ENCODE data around the gene SNAP29.
"Not testable (repeated sequence)": the region's sequence is repeated elsewhere in the genome, so short reads cannot be mapped to it uniquely, and the experiment has no call there.

The SNAP29 gene

DNA sequence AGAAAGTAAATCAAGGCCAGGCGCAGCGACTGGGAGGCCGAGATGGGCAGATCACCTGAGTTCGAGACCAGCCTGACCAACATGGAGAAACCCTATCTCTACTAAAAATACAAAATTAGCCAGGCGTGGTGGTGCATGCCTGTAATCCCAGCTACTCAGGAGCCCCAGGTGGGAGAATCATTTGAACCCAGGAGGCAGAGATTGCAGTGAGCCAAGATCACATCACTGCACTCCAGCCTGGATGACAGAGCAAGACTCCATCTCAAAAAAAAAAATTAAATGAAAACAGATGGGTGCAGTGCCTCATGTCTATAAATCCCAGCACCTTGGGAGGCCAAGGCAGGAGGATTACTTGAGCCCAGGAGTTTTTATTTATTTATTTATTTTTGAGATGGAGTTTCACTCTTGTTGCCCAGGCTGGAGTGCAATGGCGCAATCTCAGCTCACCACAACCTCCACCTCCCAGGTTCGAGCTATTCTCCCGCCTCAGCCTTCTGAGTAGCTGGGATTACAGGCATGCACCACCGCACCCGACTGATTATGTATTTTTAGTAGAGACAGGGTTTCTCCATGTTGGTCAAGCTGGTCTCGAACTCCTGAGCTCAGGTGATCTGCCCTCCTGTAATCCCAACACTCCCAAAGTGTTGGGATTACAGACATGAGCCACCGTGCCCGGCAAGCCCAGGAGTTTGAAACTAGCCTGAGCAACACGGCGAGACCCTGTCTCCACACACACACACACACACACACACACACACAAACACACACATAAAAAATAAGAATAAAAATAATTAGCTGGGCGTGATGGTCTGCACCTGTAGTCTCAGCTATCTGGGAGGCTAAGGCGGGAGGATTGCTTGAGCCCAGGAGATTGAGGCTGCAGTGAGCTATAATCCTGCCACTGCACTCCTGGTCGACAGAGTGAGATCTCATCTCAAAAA is 42.6 kb downstream of the SNAP29 start:
- not testable (repeated sequence) for DNase-seq (ENCODE audit: low read depth in 3 of 3)

DNA sequence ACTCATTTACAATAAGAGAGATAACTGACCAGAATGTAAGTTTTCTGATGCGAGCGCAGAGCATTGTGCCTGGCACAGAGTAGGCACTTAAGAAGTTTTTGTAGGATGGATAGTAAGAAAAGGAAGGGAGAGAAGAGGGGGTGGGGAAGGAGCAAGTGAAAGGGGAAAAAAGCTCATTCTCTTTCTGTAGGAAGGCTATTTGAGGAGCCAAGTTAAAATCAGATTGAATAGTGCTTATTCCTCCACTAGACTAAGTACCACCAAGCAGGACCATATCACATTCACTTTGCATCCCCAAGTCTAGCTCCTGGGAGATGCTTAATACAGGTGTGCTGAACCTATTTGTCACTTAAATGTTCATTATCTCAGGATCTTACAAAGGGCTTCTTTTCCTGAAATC is 44.3 kb downstream of the SNAP29 start:
- DNase-seq (ENCODE audit: low read depth in 3 of 3), result no peak

DNA sequence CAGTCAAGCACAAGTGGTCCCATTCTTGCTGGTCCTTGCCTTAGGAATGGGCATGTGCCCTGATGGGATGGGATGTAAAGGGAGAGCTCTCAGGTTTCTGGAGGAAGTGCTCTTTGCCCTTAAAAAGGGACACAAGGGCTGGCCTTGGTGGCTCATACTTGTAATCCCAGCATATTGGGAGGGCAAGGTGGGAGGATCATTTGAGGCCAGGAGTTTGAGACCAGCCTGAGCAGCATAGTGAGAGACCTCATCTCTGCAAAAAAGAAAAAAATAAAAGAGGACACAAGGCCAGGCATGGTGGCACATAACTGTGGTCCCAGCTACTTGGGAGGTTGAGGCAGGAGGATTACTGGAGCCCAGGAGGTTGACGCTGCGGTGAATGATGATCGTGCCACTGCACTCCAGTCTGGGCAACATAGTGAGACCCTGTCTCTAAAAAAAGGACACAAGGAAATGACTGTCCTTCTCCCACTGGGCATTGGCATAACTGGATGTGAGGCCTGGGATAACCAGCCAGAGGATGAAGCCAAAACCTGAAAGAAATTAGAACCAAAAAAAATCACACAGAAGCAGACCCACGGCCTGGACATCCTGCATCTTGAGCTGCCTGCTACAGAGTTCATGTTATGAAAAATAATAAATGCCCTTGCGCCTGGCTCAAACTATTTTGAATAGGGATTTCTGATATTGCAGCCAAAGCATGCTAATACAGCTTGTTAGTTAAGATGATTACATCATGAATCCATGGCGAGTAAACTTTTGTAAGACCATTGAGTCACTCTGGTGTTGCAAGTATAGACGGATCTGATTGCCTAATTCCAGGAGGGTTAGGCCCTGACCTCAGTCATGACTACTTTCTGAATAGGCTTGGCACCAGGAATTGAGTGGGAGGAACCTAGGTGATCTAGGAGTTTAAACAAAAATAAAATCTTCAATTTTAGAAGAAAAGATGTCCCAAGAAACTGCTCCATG is 45.5 kb downstream of the SNAP29 start:
- no peak for DNase-seq (ENCODE audit: low read depth in 3 of 3)

DNA sequence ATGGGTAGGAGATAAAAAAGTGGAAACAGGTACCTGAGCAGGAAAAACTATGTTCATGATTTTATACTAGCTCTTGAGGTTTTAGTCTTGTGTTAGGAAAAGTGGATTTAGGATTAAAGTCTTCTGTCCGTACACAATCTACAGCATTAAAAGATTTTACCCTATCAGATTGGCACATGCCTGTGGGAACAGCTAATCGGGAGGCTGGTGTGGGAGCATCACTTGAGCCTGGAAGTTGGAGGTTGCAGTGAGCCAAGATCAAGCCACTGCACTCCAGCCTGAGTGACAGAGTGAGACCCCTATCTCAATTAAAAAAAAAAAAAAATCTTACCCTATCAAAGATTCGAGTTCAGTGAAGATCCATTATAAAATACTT is 46.2 kb downstream of the SNAP29 start:
- DNase-seq (ENCODE audit: low read depth in 3 of 3), result no peak

DNA sequence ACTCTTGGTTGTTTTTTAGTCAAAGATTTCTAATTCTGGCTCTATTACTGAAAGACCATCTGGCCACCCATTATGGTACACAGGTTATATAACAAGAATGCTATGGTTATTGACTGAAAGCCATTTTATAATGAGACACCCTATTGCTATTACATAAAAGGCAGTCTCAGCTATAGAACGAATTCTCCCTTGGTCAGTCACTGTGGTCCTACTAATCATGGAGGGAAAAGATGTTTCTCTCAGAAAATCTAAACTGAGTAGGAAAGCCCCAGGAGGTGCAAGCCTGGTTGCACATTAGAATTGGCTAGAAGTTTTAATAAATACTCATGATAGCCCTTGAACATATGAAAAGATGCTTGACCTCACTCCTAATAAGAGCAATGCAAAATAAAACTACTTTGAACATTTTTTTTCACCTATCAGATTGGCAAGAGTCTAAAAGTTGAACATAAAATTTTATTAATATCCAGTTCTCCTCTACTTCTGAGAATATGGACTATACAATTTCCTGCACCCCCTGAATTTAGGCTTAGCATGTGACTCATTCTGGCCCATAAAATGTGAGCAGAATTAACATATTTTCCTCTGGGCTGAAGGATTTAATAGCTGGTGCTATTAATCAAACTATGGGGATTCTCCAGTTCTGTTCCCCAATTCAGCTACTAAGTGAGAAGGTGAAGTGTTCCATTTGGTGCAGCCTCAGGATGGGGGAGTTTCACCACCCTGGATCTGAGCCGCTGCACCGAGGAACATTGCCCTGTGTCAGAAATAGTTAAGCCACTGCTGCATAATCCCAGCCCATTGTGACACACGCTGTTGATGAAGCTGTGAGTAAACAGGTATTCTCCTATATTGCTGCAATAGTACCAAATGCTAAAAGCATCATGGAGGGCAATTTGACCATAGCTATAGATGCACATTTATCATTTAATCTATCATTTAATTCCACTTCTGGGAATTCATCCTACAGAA is 46.9 kb downstream of the SNAP29 start:
- no peak for DNase-seq (ENCODE audit: low read depth in 3 of 3)

DNA sequence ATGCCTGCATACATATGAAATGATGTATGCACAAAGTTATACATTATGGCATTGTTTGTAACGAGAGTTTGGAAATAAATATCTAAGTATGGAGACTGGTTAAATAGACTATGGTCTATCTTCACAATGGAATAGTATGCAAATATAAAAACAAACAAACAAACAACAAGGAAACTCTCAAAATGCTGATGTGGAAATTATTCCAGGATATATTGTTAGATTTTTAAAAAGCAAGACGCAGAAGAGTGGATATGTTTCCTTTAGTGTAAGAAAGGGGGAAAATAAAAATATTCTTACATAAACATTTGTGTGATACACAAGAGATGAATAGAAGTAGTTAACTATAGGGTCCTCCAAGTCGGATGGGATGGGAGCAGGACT is 47.6 kb downstream of the SNAP29 start:
- DNase-seq (ENCODE audit: low read depth in 3 of 3), result no peak

DNA sequence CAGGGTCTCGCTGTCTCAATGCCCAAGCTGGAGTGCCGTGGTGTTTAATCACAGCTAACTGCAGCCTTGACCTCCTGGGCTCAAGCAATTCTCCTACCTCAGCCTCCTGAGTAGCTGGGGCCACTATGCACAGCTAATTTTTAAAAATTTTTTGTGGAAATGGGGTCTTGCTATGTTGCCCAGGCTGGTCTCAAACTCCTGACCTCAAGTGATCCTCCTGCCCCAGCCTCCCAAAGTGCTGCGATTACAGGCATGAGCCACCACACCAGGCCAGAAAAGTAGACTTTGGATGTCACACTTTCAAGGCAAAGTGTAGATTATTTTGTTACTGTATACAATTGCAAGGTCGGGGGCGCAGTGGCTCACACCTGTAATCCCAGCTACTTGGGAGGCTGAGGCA is 49.9 kb downstream of the SNAP29 start:
- not testable (repeated sequence) for DNase-seq (ENCODE audit: low read depth in 3 of 3)

DNA sequence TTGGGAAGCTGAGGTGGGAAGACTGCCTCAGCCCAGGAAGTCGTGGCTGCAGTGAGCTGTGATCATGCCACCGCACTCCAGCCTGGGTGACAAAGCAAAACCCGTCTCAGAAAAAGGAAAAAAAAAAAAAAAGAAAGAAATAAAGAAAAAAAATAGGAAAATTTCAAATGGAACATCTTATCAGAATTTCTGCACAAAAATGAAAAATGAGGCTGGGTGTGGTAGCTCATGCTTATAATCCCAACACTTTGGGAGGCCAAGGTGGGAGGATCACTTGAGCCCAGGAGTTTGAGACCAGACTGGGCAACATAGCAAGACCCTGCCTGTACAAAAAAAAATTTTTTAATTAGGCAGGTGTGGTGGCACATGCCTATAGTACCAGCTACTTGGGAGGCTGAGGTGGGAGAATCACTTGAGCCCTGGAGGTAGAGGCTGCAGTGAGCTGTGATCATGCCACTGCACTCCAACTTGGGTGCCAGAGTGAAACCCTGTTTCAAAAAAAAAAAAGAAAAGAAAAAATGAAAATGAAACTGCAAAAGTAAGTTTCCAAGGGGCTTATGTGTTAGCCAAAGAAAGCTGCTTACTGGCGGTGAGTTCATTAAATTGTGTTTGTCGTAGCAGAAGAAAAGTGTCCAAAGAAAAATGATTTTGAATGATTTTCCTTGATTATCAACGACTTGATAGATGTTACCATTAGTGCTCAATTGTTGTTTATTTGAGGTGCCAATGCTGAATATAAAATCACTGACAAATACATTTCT is 50.9 kb downstream of the SNAP29 start:
- DNase-seq (ENCODE audit: low read depth in 3 of 3), result no peak

DNA sequence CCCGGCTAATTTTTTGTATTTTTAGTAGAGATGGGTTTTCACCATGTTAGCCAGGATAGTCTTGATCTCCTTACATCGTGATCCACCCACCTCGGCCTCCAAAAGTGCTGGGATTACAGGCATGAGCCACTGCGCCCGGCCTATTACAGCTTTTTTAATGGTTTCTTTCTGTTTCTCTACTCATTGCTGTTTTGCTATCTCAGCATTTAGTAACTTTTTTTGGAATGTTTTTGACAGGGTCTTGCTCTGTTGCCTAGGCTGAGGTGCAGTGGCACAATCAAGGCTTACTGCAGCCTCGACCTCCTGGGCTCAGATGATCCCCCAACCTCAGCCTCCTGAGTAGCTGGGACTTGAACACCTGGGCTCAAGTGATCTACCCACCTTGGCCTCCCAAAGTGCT is 53.7 kb downstream of the SNAP29 start:
- DNase-seq (ENCODE audit: low read depth in 3 of 3), result no peak

DNA sequence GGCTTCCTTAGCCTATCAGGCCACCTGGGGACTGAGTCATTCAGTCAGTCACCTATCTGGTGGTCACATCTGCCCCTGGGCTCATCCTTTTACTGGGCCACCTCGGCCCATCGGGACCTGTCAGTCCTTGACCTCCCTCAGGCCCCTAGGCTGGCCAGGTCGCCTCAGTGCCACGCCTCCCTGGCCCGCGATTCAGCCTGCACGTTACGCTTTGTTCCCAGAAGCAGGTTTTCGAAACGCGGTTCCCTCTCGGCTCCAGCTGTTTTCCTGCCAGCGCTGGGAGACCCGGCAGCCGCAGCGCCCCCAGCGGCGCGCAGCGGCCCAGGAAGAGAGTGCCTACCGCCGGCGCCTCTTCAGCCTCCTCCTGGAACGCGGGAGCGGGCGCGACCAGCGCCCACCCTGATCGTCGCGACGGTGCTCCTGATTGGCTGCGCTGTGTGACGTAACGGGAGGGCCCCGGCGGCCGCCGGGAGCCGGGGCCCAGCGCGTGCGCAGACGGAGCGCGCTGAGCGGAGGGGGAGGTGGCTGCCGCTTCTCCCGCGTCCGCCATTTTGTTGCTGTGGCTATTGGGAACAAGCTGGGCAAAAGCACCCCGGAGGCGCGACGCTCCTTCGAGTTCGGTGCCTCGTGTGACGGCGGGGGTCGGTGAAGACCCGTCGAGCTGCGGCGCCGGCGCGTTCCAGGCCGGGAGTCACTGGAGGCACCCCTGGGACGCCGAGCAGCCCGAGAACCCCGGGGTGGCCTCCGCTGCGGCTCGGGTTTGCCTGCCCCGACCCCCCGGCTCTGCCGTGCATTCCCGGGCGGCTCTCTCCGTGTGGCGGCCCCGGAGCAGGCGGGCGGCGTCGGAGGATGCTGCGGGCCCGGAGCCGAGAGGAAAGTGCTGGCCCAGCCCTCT is 58.4 kb downstream of the SNAP29 start, which contains the start of gene CRKL:
Gene CRKL, plus strand, starts transcription at position 492 of the 895 bp plus-strand sequence. CDS start 528 bp downstream, outside the sequence.
- peak; percentile 91 to 94 (median 94) for DNase-seq (ENCODE audit: low read depth in 3 of 3)

DNA sequence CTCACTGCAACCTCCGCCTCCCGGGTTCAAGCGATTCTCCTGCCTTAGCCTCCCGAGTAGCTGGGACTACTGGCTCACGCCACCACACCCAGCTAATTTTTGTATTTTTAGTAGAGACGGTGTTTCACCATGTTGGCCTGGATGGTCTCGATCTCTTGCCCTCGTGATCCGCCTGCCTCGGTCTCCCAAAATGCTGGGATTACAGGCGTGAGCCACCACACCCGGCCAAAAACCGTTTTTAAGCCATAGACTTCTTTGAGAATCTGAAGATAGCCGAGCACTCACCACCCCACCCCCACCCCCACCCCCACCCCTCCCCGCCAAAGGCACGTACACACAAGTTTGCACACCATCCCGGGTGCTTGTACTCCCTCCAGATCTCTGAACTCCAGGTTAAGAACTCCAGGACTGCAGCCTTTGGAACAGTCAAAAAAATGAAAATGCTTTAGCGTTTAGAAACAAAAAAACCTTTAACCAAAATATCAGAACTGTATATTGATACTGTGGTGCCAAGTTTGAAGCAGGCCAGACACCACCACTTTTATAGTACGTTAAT is 59.9 kb downstream of the SNAP29 start:
- DNase-seq (ENCODE audit: low read depth in 3 of 3), result no peak

DNA sequence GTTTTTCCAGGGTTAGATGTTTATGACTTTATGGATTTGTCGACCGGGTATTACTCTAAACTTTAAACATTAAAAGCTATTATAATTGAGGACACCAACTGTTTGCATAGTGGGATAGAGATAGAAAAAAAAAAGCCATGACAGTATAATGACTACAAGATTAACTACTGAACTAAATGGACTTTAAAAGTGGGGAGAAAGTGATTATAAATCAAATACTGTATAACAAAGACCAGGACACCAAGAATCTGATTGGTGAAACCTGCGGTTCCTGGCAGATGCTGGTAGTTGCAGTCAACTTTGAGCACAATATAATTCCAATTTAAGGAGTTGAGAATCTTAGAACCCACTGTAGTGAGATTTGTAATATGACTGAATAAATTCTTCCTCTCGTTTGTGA is 60.9 kb downstream of the SNAP29 start:
- DNase-seq (ENCODE audit: low read depth in 3 of 3), result no peak

DNA sequence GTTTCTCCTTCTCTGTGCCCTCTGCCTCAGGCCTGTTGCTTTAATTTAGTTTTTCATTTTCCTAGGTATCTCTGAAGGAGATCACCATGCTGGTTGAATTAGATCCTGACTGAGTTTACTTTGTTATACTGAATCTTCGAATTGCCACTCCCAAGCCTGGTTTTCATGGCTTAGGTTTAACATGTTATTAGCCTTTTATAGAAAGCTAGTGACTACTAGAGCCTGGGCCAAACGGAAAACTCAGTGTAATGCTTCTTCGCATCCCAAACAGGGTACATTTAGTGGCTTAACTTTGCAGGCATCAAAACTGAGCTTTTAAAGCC is 62.0 kb downstream of the SNAP29 start:
- no peak for DNase-seq (ENCODE audit: low read depth in 3 of 3)

DNA sequence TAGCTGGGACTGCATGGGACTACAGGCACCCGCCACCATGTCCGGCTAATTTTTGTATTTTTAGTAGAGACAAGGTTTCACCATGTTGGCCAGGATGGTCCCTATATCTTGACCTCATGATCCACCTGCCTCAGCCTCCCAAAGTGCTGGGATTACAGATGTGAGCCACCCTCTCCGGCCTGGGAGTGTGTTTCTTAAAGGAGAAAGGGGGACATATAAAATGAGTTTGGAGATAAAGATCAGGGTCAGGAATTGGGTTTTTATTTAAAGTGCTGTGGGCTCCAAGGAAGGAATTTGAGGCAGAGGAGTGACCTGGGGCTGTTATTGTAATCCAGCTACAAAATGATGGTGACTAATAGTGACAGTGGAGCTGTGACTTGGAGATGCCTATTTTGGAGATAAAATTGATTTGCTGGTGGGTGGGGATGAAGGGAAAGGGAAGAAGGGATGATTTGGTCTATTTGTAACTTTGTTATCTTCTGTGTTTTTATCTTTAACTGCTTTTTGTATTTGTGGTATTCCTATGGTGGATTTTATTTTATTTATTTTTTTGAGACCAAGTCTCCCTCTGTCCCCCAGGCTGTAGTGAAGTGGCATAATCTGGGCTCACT is 63.4 kb downstream of the SNAP29 start:
- DNase-seq (ENCODE audit: low read depth in 3 of 3), result no peak

DNA sequence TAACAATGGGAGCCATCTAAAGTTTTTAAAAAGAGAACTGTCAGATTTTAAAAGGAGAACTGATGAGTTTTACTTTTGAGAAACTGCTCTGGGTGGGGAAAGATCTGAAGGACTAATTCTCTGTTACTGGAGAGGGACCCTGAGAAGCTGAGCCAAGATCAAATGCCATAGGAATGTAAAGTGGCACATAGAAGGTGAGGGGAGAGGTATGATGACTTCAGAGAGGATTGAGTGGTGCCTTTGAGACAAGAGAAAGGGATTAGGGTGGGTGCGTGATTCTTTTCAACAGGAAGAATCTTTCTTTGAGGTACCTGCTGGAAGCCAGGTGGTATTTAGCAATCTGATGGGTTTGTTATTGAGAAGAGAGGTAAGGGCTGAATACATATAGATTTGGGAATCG is 67.4 kb downstream of the SNAP29 start:
- DNase-seq (ENCODE audit: low read depth in 3 of 3), result no peak

DNA sequence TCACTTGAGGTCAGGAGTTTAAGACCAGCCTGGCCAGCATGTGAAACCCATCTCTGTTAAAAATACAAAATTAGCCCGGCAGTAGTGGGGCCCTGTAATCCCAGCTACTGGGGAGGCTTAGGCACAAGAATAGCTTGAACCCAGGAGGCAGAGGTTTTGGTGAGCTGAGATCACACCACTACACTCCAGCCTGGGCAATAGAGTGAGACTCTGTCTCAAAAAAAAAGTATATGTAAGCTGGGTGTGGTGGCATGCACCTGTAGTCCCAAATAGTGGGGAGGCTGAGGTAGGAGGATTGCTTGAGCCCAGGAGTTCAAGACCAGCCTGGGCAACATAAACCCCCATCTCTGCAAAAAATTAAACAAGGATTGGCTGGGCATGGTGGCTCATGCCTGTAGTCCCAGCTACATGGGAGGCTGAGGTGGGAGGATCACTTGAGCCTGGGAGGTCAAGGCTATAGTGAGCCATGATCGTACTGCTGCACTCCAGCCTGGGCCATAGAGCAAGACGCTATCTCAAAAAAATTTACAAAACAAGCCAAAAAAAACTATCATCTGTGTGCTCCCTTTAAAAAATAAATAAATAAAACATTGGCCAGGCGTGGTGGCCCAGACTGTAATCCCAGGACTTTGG is 69.2 kb downstream of the SNAP29 start:
- no peak for DNase-seq (ENCODE audit: low read depth in 3 of 3)

DNA sequence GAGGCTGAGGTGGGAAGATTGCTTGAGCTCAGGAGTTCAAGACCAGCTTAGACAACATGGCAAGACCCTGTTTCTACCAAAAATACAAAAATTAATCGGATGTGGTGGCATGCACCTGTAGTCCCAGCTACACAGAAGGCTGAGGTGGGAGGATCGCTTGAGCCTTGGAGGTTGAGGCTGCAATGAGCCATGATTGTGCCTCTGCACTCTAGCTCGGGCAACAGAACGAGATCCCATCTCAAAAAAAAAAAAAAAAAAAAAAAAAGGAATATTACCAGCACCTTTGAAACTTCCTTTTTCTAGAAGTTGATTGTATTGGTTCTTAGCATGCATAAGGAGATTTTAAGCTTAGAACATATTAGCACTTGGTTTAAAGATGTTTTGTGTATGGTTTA is 69.8 kb downstream of the SNAP29 start:
- DNase-seq (ENCODE audit: low read depth in 3 of 3), result no peak

DNA sequence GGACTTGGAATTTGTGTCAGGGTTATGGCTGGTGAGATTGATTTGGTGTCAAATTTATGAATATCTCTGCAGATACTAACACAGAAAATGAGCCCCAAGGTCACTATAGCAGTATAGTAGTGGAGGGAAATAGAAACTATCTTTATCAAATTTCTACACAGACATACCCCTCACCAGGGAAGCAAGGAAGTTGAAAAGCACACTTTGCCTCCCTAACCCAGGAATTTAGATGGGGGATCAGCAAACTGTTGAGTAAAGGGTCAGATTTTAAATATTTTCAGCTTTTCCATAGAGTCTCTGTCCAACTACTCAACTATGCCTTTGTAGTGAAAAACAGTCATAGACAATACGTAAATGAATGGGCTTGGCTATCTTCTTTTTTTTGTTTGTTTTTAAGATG is 71.2 kb downstream of the SNAP29 start:
- DNase-seq (ENCODE audit: low read depth in 3 of 3), result no peak

Measured in stimulated activated CD4-positive, alpha-beta T cell treated with anti-CD3 and anti-CD28 coated beads, TNF-alpha, amount 100 ng/mL, for 48 hours (primary cell).